Endometrial microvascular endothelial cells (primary cell): ENCODE measurements around the gene CACNG1. TPM values are rescaled to one million over a fixed set of nuclear protein-coding genes. Genes with fewer than 3 reads are reported as not detected.
"Not testable (repeated sequence)": the region's sequence is repeated elsewhere in the genome, so short reads cannot be mapped to it uniquely, and the experiment has no call there.

Source experiments
- in situ Hi-C: cut with HindIII; loops from 2 replicates; pipeline ENCODE4 v1.10.0; 2017; ENCODE audit warnings: low sequenced_read_pairs, low pct_unique_long_range_greater_than_20kb; ENCODE audit errors: inconsistent ontology term
- total RNA-seq: library from RNA; depleted of rRNA; stranded (reverse); fragments of >200 nt; gene quantifications from one replicate; pipeline ENCODE4 v1.2.3, GENCODE V29; 2015; ENCODE audit errors: inconsistent ontology term

Gene CACNG1
- total RNA-seq, 1 donor from 2014 or later, result not detected

GRCh38 chr17:67067571-67068482, 23.5 kb downstream of the CACNG1 start:
- in situ Hi-C loops, result no loop called here

- in situ Hi-C loops, result no loop called here
These were observed 24.6 kb downstream of the CACNG1 start for GRCh38 chr17:67068999-67069398.

- in situ Hi-C loops, result no loop called here
These were observed 25.3 kb downstream of the CACNG1 start for GRCh38 chr17:67069603-67070136.

GRCh38 chr17:67071595-67071994, 27.2 kb downstream of the CACNG1 start:
- in situ Hi-C loops, result no loop called here

GRCh38 chr17:67072885-67073284, 28.5 kb downstream of the CACNG1 start:
- in situ Hi-C loops, result no loop called here

GRCh38 chr17:67074781-67075180, 30.4 kb downstream of the CACNG1 start:
- in situ Hi-C loops, result no loop called here

GRCh38 chr17:67076290-67076689, 31.9 kb downstream of the CACNG1 start:
- in situ Hi-C loops, result no loop called here

GRCh38 chr17:67078292-67078691, 33.9 kb downstream of the CACNG1 start:
- in situ Hi-C loops, result no loop called here

GRCh38 chr17:67079491-67079890, 35.1 kb downstream of the CACNG1 start:
- in situ Hi-C loops, result no loop called here

- in situ Hi-C loops, result no loop called here
These were observed 36.5 kb downstream of the CACNG1 start for GRCh38 chr17:67080804-67081203.

- in situ Hi-C loops, result no loop called here
These were observed 37.8 kb downstream of the CACNG1 start for GRCh38 chr17:67082107-67082506.

GRCh38 chr17:67085406-67085805, 41.1 kb downstream of the CACNG1 start:
- in situ Hi-C loops, result no loop called here

GRCh38 chr17:67088639-67089038, 44.3 kb downstream of the CACNG1 start:
- in situ Hi-C loops, result no loop called here

GRCh38 chr17:67090341-67090740, 46.0 kb downstream of the CACNG1 start:
- in situ Hi-C loops, result no loop called here

- in situ Hi-C loops, result no loop called here
These were observed 47.9 kb downstream of the CACNG1 start for GRCh38 chr17:67092291-67092690.

GRCh38 chr17:67092710-67093109, 48.4 kb downstream of the CACNG1 start:
- in situ Hi-C loops, result not testable (repeated sequence)

- in situ Hi-C loops, result no loop called here
These were observed 49.0 kb downstream of the CACNG1 start for GRCh38 chr17:67093348-67093747.

GRCh38 chr17:67095291-67095690, 50.9 kb downstream of the CACNG1 start:
- in situ Hi-C loops, result not testable (repeated sequence)

GRCh38 chr17:67095803-67096202, 51.4 kb downstream of the CACNG1 start:
- in situ Hi-C loops, result no loop called here

GRCh38 chr17:67096609-67097008, 52.3 kb downstream of the CACNG1 start:
- in situ Hi-C loops, result no loop called here
